Measurements from ENCODE around the gene CDKN1C.
A peak's percentile ranks its signal among the peaks of the same experiment; 100 is the strongest.

The CDKN1C gene

GRCh38 chr11:2931420-2931746, 45.8 kb upstream of the CDKN1C start:
- TF ChIP-seq CTCF (IDR thresholded peaks at IDR 0.05; ENCODE audit: low read depth, low read length, missing control alignments), result no peak
- DNase-seq (ENCODE audit: extremely low read depth, low read depth), result no peak
- no peak overlapping the region for H3K4me3 ChIP-seq (replicated peaks; ENCODE audit: low read depth, low read length)

GRCh38 chr11:2930704-2931419, 45.3 kb upstream of the CDKN1C start:
- TF ChIP-seq CTCF (IDR thresholded peaks at IDR 0.05; ENCODE audit: low read depth, low read length, missing control alignments), result peak; percentile 60
- H3K4me3 ChIP-seq (replicated peaks; ENCODE audit: low read depth, low read length), result peak overlapping the region; percentile 41
- no peak for DNase-seq (ENCODE audit: extremely low read depth, low read depth)

- no peak for TF ChIP-seq CTCF (IDR thresholded peaks at IDR 0.05; ENCODE audit: low read depth, low read length, missing control alignments)
- DNase-seq (ENCODE audit: extremely low read depth, low read depth), result no peak
- peak overlapping the region; percentile 41 for H3K4me3 ChIP-seq (replicated peaks; ENCODE audit: low read depth, low read length)
Measured at GRCh38 chr11:2929950-2930703, 44.6 kb upstream of the CDKN1C start.

- DNase-seq (ENCODE audit: extremely low read depth, low read depth), result no peak
- TF ChIP-seq CTCF (IDR thresholded peaks at IDR 0.05; ENCODE audit: low read depth, low read length, missing control alignments), result no peak
- peak overlapping the region; percentile 41 for H3K4me3 ChIP-seq (replicated peaks; ENCODE audit: low read depth, low read length)
Measured at GRCh38 chr11:2929531-2929949, 44.0 kb upstream of the CDKN1C start.

GRCh38 chr11:2928605-2929530, 43.3 kb upstream of the CDKN1C start, which contains the start of gene PHLDA2:
Gene PHLDA2 (minus strand): TSS chr11:2929420. CDS start chr11:2929364, 56 bp downstream.
- DNase-seq (ENCODE audit: extremely low read depth, low read depth), result no peak
- no peak for TF ChIP-seq CTCF (IDR thresholded peaks at IDR 0.05; ENCODE audit: low read depth, low read length, missing control alignments)
- peak within 1 kb of the TSS; percentile 83 for H3K4me3 ChIP-seq (replicated peaks; ENCODE audit: low read depth, low read length)

- DNase-seq (ENCODE audit: extremely low read depth, low read depth), result no peak
- H3K4me3 ChIP-seq (replicated peaks; ENCODE audit: low read depth, low read length), result peak overlapping the region; percentile 83
- no peak for TF ChIP-seq CTCF (IDR thresholded peaks at IDR 0.05; ENCODE audit: low read depth, low read length, missing control alignments)
Measured at GRCh38 chr11:2927851-2928604, 42.5 kb upstream of the CDKN1C start.
